GM20000 (cell line): ENCODE data around the gene DGKI.

ENCODE experiments used
- DNase-seq: peaks from one replicate; pipeline ENCODE4 v3.0.0; 2012; ENCODE audit warnings: low spot score
- TF ChIP-seq, protein P1 (sequence below): IDR thresholded peaks from 2 replicates; pipeline ENCODE4 v1.5.1; 2012; ENCODE audit warnings: mild to moderate bottlenecking, control low read depth; ENCODE audit errors: extremely low read depth, missing control alignments

DGKI gene

DNA sequence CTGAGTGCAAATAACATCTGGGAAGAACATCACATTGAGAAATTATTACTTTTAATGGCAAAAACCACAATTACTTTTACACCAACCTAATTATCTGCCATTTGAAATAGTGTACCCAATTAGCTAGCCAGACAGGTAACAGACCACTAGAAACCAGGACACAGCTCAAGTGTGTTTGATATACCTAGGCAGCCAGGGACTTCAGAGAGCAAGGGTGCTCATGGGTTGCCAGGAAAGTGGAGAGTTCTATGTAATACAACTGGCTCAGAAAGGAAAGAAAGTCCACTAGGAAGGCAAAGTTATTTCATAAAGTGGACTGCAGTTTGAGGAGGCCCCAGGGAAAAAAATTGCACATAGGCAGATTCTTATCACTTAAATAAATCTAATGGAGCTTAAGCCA lies 453.2 kb downstream of the DGKI start:
- TF ChIP-seq, protein P1, sequence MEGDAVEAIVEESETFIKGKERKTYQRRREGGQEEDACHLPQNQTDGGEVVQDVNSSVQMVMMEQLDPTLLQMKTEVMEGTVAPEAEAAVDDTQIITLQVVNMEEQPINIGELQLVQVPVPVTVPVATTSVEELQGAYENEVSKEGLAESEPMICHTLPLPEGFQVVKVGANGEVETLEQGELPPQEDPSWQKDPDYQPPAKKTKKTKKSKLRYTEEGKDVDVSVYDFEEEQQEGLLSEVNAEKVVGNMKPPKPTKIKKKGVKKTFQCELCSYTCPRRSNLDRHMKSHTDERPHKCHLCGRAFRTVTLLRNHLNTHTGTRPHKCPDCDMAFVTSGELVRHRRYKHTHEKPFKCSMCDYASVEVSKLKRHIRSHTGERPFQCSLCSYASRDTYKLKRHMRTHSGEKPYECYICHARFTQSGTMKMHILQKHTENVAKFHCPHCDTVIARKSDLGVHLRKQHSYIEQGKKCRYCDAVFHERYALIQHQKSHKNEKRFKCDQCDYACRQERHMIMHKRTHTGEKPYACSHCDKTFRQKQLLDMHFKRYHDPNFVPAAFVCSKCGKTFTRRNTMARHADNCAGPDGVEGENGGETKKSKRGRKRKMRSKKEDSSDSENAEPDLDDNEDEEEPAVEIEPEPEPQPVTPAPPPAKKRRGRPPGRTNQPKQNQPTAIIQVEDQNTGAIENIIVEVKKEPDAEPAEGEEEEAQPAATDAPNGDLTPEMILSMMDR = no peak
- no peak for DNase-seq

DNA sequence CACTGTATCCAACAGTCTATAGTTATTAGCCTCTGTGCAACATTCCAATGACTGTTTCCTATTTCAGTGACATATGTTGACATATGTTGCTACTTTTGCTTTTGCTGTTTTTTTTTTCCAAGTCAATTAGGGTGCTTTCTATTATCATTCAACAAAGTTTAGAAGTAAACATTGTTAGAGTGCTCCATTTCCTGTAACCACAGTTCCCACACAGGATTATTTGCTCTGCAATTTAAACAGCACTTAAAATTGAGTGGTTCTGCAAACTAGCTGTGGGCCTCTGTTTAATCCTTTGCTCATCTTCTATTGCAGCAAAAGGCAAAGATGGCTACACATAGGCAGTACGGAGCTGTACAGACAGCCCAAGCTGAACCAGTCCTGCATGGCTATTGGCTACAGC lies 456.7 kb downstream of the DGKI start:
- TF ChIP-seq, protein P1 = no peak
- no peak for DNase-seq

DNA sequence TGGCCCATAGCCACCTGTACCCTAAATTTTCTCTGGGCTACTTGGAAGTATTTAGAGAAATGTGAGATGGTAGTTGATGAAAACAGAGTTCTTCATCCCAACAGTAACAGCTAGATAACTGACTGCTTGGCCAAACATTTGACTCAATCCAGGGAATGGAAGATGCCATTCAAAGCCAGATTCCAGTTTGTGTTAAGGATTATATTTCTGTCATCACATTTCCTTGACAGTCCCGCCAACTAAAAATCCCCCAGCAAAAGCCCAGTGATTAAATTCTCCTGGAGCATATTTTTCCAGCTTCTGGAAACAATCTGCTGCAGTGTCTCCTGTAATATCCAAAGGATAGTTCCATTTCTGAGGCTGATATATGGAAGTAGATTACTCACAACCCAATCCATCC lies 457.9 kb downstream of the DGKI start:
- DNase-seq = no peak
- TF ChIP-seq, protein P1 = no peak

DNA sequence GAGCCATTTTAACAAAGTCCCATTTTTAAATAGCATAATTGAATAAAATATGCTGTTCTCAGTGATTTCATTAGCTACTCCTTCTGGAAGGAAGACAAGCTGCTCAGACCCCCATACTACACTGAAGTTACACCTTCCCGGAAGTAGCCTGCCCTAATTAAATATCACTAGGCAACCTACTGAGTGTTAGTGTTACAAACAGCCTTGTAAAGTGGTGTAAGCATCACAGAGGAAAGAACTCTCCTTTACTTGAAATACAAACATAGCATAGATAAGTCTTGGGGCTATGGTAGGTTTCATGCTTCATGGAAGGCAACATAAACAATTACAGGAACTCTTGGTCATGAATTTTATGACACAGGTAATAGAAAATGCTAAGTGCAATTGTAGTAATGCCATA lies 459.8 kb downstream of the DGKI start:
- TF ChIP-seq, protein P1 = no peak

DNA sequence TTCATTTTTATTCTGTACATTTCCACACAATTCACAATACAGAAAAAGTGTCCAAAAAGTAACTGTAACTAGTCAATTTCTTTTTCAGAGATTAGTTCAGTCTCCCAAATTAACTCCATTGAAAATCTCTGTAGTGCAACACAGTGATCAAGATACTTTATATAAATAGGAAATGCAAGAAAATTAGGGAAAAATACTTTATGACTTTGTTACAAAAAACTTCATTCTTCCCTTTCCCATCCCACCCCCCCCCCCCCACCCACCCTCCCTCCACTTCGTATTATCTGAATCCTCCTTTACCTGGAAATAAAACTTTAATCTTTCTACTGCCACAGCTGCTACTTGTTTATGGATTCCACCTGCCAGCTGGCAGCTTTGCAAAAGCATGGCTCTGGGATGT lies 465.7 kb downstream of the DGKI start:
- DNase-seq = no peak
- TF ChIP-seq, protein P1 = no peak

More for the DNA sequence above, 459.8 kb downstream of the DGKI start:
- DNase-seq = no peak

DNA sequence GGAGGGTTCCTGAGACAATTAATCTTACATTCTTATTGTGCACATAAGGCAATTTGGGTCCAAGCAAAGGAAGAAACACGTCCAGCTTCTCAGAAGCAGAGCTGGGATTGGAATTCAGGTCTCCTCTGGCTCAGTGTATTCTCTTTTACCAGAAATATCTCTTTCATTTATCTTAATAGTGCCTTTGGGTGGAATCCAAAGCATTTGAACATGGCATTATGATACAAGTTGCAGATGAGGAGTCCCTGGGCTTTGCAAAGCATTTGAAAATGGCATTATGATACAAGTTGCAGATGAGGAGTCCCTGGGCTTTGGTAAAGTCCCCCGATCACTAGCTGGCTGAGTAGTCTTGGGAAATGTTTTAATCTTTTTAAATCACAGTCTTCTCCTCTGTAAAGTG lies 473.3 kb downstream of the DGKI start:
- DNase-seq = no peak
- TF ChIP-seq, protein P1 = no peak

DNA sequence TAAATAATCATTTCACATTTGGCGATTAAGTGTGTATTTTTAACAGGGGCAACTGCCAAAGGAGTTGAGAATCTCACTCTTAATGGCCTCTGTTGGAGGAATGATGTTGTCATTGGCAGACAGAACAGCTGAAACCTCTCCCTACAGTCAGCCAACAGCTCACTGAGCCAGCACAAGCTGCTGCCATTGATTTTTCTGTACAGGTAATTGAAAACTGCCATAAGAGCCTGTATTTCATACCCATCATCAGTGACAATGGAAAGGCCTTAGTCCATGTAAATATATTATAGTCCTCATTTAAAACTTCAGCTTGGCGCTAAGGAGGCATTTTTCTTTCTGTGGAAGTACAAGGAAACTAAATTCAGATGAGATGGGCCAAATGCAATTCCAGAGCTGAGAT lies 475.2 kb downstream of the DGKI start:
- DNase-seq = no peak
- TF ChIP-seq, protein P1 = no peak
